Measurements from ENCODE around the gene DPF1. TPM values are rescaled to one million over a fixed set of nuclear protein-coding genes. Genes with fewer than 3 reads are reported as not detected.

Gene DPF1
- total and polyA plus RNA-seq, 10 of the 15 experiments (the other 5 are each of a cell fraction or from before 2014, with no cell fraction given) = 0.11 to 4.3 (median 2.4) TPM

DNA sequence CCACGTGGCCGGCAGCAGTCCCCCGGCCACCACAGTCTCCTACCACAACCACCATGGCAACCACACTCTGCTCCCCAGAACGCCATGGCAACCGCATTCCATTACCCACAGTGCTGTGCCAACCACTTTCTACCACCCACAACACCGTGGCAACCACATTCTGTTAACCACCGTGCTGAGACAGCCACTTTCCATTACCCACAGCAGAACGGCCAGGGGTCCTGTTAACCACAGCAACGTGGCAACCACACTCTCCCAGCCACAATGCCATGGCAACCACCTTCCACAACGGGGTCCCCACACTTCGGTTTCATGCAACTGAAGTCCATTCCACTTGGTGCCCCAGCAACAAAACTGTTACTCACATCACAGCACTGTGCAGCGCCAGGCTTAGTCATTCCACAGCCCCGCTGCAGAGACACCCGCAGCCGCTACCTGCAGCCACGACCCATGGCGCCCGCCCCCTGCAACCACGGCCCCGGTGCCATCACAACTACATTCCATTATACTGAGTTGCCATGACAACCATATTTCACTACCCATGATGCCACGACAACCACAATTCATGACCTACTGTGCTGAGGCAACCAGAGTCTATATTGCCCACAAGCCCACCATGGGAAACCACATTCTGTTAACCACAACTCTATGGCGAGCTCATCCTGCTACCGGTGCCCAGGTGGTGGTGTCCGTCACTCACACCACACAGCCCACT lies 10.0 kb downstream of the DPF1 start (continued):
- TF ChIP-seq NFIC (IDR thresholded peaks at IDR 0.05; ENCODE audit: low read depth, low read length) (no peak), EZH2 (IDR thresholded peaks at IDR 0.05; ENCODE audit: borderline replicate concordance, control insufficient read depth, low read depth, low read length) (no peak), KLF5 (IDR thresholded peaks at IDR 0.05; ENCODE audit: partially characterized antibody) (no peak), E4F1 (IDR thresholded peaks at IDR 0.05; ENCODE audit: borderline replicate concordance, partially characterized antibody) (no peak), SMARCA5 (IDR thresholded peaks at IDR 0.05) (no peak), CEBPB (IDR thresholded peaks at IDR 0.05; ENCODE audit: borderline replicate concordance in 1 of 2, low read depth in 2 of 2, low read length in 2 of 2) (no peak), RAD51 (IDR thresholded peaks at IDR 0.05) (peak; percentile 43), MXI1 (IDR thresholded peaks at IDR 0.05; ENCODE audit: low read depth, low read length) (0 out of 2 replicates have a peak, but pooled peaks have one; percentile 10), SPI1 (IDR thresholded peaks at IDR 0.05; ENCODE audit: borderline replicate concordance, insufficient read depth, low read depth, low read length) (no peak), RFX5 (IDR thresholded peaks at IDR 0.05; ENCODE audit: low read depth, low read length) (no peak), WRNIP1 (IDR thresholded peaks at IDR 0.05; ENCODE audit: borderline replicate concordance, low read depth, low read length) (no peak), SREBF1 (IDR thresholded peaks at IDR 0.05; ENCODE audit: low read length) (no peak), SIN3A (IDR thresholded peaks at IDR 0.05; ENCODE audit: low read depth, low read length) (no peak), ETV6 (conservative IDR thresholded peaks at IDR 0.05 in 1 of 2, IDR thresholded peaks at IDR 0.05 in 1 of 2; ENCODE audit: borderline replicate concordance in 1 of 2, low read depth in 1 of 2) (no peak), EED (IDR thresholded peaks at IDR 0.05; ENCODE audit: low read depth) (peak; percentile 22; the same call in 1 of the 2 replicates), NFYB (IDR thresholded peaks at IDR 0.05; ENCODE audit: insufficient read depth, low read depth, low read length) (no peak)
- TF ChIP-seq, protein P1, sequence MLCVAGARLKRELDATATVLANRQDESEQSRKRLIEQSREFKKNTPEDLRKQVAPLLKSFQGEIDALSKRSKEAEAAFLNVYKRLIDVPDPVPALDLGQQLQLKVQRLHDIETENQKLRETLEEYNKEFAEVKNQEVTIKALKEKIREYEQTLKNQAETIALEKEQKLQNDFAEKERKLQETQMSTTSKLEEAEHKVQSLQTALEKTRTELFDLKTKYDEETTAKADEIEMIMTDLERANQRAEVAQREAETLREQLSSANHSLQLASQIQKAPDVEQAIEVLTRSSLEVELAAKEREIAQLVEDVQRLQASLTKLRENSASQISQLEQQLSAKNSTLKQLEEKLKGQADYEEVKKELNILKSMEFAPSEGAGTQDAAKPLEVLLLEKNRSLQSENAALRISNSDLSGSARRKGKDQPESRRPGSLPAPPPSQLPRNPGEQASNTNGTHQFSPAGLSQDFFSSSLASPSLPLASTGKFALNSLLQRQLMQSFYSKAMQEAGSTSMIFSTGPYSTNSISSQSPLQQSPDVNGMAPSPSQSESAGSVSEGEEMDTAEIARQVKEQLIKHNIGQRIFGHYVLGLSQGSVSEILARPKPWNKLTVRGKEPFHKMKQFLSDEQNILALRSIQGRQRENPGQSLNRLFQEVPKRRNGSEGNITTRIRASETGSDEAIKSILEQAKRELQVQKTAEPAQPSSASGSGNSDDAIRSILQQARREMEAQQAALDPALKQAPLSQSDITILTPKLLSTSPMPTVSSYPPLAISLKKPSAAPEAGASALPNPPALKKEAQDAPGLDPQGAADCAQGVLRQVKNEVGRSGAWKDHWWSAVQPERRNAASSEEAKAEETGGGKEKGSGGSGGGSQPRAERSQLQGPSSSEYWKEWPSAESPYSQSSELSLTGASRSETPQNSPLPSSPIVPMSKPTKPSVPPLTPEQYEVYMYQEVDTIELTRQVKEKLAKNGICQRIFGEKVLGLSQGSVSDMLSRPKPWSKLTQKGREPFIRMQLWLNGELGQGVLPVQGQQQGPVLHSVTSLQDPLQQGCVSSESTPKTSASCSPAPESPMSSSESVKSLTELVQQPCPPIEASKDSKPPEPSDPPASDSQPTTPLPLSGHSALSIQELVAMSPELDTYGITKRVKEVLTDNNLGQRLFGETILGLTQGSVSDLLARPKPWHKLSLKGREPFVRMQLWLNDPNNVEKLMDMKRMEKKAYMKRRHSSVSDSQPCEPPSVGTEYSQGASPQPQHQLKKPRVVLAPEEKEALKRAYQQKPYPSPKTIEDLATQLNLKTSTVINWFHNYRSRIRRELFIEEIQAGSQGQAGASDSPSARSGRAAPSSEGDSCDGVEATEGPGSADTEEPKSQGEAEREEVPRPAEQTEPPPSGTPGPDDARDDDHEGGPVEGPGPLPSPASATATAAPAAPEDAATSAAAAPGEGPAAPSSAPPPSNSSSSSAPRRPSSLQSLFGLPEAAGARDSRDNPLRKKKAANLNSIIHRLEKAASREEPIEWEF (IDR thresholded peaks at IDR 0.05; ENCODE audit: insufficient replicate concordance, low read depth, low read length) = no peak
- TF ChIP-seq, protein P2, sequence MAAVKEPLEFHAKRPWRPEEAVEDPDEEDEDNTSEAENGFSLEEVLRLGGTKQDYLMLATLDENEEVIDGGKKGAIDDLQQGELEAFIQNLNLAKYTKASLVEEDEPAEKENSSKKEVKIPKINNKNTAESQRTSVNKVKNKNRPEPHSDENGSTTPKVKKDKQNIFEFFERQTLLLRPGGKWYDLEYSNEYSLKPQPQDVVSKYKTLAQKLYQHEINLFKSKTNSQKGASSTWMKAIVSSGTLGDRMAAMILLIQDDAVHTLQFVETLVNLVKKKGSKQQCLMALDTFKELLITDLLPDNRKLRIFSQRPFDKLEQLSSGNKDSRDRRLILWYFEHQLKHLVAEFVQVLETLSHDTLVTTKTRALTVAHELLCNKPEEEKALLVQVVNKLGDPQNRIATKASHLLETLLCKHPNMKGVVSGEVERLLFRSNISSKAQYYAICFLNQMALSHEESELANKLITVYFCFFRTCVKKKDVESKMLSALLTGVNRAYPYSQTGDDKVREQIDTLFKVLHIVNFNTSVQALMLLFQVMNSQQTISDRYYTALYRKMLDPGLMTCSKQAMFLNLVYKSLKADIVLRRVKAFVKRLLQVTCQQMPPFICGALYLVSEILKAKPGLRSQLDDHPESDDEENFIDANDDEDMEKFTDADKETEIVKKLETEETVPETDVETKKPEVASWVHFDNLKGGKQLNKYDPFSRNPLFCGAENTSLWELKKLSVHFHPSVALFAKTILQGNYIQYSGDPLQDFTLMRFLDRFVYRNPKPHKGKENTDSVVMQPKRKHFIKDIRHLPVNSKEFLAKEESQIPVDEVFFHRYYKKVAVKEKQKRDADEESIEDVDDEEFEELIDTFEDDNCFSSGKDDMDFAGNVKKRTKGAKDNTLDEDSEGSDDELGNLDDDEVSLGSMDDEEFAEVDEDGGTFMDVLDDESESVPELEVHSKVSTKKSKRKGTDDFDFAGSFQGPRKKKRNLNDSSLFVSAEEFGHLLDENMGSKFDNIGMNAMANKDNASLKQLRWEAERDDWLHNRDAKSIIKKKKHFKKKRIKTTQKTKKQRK (IDR thresholded peaks at IDR 0.05; ENCODE audit: low read depth, low read length) = no peak
